HEK293 (cell line): ENCODE data around the gene ZNF48.

ENCODE experiments used
- HOXD13 ChIP-seq: sonication (generic); formaldehyde crosslinking; IDR thresholded peaks from 2 replicates; pipeline ENCODE4 v1.8.0; 2022; ENCODE audit warnings: missing genetic modification reagents, borderline replicate concordance
- ZBTB44 ChIP-seq: fragments of 450-650 bp; IDR thresholded peaks from 2 replicates; pipeline ENCODE4 v1.5.1; 2018; ENCODE audit warnings: missing biosample characterization, mild to moderate bottlenecking, missing genetic modification characterization
- ZNF335 ChIP-seq: fragments of 450-650 bp; formaldehyde crosslinking; conservative IDR thresholded peaks from 2 replicates; pipeline ENCODE4 v1.5.1; 2016; ENCODE audit warnings: missing biosample characterization, missing genetic modification characterization
- ZNF341 ChIP-seq: fragments of 450-650 bp; formaldehyde crosslinking; IDR thresholded peaks from 2 replicates; pipeline ENCODE4; 2016; ENCODE audit warnings: low read depth, missing biosample characterization, missing genetic modification characterization
- ZNF394 ChIP-seq: fragments of 450-650 bp; formaldehyde crosslinking; IDR thresholded peaks from 2 replicates; pipeline ENCODE4 v1.5.1; 2016; ENCODE audit warnings: missing biosample characterization, missing genetic modification characterization, mild to moderate bottlenecking, moderate library complexity, borderline replicate concordance
- ZNF416 ChIP-seq: fragments of 450-650 bp; formaldehyde crosslinking; IDR thresholded peaks from 2 replicates; pipeline ENCODE4 v1.5.1; 2016; ENCODE audit warnings: missing biosample characterization, missing genetic modification characterization
- ZNF747 ChIP-seq: fragments of 450-650 bp; formaldehyde crosslinking; IDR thresholded peaks from 2 replicates; pipeline ENCODE4 v1.5.1; 2016; ENCODE audit warnings: missing biosample characterization, missing genetic modification characterization
- ZNF792 ChIP-seq: fragments of 450-650 bp; formaldehyde crosslinking; IDR thresholded peaks from 2 replicates; pipeline ENCODE4 v1.5.1; 2016; ENCODE audit warnings: missing biosample characterization, missing genetic modification characterization
- ZSCAN30 ChIP-seq: fragments of 450-650 bp; IDR thresholded peaks from 2 replicates; pipeline ENCODE4 v1.5.1; 2018; ENCODE audit warnings: missing biosample characterization, mild to moderate bottlenecking, missing genetic modification characterization, moderate library complexity
- TF ChIP-seq, protein P1 (sequence below): fragments of 450-650 bp; formaldehyde crosslinking; IDR thresholded peaks from 2 replicates; pipeline ENCODE4 v1.5.1; 2016; ENCODE audit warnings: missing biosample characterization, missing genetic modification characterization
- TF ChIP-seq, protein P2 (sequence below): fragments of 450-650 bp; formaldehyde crosslinking; IDR thresholded peaks from 2 replicates; pipeline ENCODE4 v1.5.1; 2016; ENCODE audit warnings: missing biosample characterization, missing genetic modification characterization
- TF ChIP-seq, protein P3 (sequence below): fragments of 450-650 bp; formaldehyde crosslinking; IDR thresholded peaks from 2 replicates; pipeline ENCODE4 v1.5.1; 2016; ENCODE audit warnings: missing biosample characterization, missing genetic modification characterization

DNA sequence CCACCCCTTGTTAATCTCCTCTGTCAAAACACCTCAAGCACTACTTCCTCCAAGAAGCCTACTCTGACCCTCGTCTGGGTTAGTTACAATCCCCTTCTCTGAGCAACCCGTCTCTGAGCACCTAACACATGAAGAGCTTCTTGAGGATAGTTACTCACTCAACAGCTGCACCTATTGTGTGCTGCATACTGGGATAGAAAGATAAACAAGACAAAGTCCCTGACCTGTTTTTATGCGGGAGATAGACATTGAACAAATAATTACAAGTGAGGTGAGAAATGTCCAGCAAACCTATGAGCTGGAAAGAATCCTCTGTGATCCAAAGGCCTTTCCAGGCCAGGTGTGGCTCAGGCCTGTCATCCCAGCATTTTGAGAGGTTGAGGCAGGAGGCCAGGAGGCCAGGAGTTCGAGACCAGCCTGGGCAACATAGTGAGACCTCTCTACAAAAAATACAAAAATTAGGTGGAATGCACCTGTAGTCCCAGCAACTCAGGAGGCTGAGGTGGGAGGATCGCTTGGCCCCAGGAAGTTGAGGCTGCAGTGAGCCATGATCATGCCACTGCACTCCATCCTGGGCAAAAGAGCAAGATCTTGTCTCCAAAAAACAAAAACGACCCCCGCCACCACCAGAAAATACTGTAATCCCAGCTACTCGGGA, 6.7 kb downstream of the ZNF48 start:
- TF ChIP-seq, protein P1, sequence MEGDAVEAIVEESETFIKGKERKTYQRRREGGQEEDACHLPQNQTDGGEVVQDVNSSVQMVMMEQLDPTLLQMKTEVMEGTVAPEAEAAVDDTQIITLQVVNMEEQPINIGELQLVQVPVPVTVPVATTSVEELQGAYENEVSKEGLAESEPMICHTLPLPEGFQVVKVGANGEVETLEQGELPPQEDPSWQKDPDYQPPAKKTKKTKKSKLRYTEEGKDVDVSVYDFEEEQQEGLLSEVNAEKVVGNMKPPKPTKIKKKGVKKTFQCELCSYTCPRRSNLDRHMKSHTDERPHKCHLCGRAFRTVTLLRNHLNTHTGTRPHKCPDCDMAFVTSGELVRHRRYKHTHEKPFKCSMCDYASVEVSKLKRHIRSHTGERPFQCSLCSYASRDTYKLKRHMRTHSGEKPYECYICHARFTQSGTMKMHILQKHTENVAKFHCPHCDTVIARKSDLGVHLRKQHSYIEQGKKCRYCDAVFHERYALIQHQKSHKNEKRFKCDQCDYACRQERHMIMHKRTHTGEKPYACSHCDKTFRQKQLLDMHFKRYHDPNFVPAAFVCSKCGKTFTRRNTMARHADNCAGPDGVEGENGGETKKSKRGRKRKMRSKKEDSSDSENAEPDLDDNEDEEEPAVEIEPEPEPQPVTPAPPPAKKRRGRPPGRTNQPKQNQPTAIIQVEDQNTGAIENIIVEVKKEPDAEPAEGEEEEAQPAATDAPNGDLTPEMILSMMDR (tag by site-specific recombination), result no peak
- TF ChIP-seq ZNF341 (no peak), ZSCAN30 (tag by site-specific recombination) (no peak), ZNF394 (tag by site-specific recombination) (no peak), ZNF416 (tag by site-specific recombination) (no peak), ZNF747 (no peak), ZNF335 (tag by site-specific recombination) (no peak), ZNF792 (no peak), HOXD13 (CRISPR knock-in tag) (no peak), ZBTB44 (tag by site-specific recombination) (no peak)
- TF ChIP-seq, protein P2, sequence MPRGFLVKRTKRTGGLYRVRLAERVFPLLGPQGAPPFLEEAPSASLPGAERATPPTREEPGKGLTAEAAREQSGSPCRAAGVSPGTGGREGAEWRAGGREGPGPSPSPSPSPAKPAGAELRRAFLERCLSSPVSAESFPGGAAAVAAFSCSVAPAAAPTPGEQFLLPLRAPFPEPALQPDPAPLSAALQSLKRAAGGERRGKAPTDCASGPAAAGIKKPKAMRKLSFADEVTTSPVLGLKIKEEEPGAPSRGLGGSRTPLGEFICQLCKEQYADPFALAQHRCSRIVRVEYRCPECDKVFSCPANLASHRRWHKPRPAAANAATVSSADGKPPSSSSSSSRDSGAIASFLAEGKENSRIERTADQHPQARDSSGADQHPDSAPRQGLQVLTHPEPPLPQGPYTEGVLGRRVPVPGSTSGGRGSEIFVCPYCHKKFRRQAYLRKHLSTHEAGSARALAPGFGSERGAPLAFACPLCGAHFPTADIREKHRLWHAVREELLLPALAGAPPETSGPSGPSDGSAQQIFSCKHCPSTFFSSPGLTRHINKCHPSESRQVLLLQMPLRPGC, result no peak
- TF ChIP-seq, protein P3, sequence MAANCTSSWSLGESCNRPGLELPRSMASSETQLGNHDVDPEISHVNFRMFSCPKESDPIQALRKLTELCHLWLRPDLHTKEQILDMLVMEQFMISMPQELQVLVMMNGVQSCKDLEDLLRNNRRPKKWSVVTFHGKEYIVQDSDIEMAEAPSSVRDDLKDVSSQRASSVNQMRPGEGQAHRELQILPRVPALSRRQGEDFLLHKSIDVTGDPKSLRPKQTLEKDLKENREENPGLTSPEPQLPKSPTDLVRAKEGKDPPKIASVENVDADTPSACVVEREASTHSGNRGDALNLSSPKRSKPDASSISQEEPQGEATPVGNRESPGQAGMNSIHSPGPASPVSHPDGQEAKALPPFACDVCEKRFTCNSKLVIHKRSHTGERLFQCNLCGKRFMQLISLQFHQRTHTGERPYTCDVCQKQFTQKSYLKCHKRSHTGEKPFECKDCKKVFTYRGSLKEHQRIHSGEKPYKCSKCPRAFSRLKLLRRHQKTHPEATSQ (tag by site-specific recombination), result no peak
